Hepatocyte (in vitro differentiated cells): ENCODE measurements around the gene RCAN2. TPM values are rescaled to one million over a fixed set of nuclear protein-coding genes. Genes with fewer than 3 reads are reported as not detected.

Source experiments
- DNase-seq: peaks from one replicate; pipeline ENCODE4 v3.0.0-alpha.2; 2016; ENCODE audit warnings: low spot score
- H2AFZ ChIP-seq: fragments of 200-600 bp; sonication (generic); 2 replicates; pipeline ENCODE4 v1.6.0; 2016; ENCODE audit warnings: antibody characterized with exemption, mild to moderate bottlenecking
- H3K27ac ChIP-seq: fragments of 200-600 bp; sonication (generic); 2 replicates; pipeline ENCODE4 v1.5.1; 2016; ENCODE audit warnings: mild to moderate bottlenecking
- H3K27me3 ChIP-seq: fragments of 200-600 bp; sonication (generic); 2 replicates; pipeline ENCODE4 v1.6.1; 2016
- H3K36me3 ChIP-seq: fragments of 200-600 bp; sonication (generic); replicated peaks from 2 replicates; pipeline ENCODE4 v1.5.1; 2016; ENCODE audit warnings: low read depth; ENCODE audit not compliant: insufficient read depth
- H3K4me1 ChIP-seq: fragments of 200-600 bp; sonication (generic); 2 replicates; pipeline ENCODE4 v1.5.1; 2016; ENCODE audit warnings: mild to moderate bottlenecking, moderate library complexity; ENCODE audit not compliant: insufficient read depth
- H3K4me2 ChIP-seq: fragments of 200-600 bp; sonication (generic); 2 replicates; pipeline ENCODE4 v1.6.0; 2016
- H3K4me3 ChIP-seq: fragments of 200-600 bp; sonication (generic); 2 replicates; pipeline ENCODE4 v1.5.1; 2016; ENCODE audit warnings: mild to moderate bottlenecking
- H3K79me2 ChIP-seq: fragments of 200-600 bp; sonication (generic); 2 replicates; pipeline ENCODE4 v1.6.0; 2017; ENCODE audit warnings: mild to moderate bottlenecking
- H3K9me2 ChIP-seq: fragments of 200-600 bp; sonication (generic); replicated peaks from 2 replicates; pipeline ENCODE4 v1.6.0; 2017; ENCODE audit warnings: mild to moderate bottlenecking; ENCODE audit not compliant: insufficient read depth
- H3K9me3 ChIP-seq: fragments of 200-600 bp; sonication (generic); 2 replicates; pipeline ENCODE4 v1.5.1; 2016; ENCODE audit warnings: low read depth, mild to moderate bottlenecking
- H4K20me1 ChIP-seq: fragments of 200-600 bp; sonication (generic); 2 replicates; pipeline ENCODE4 v1.6.0; 2016; ENCODE audit warnings: mild to moderate bottlenecking; ENCODE audit not compliant: insufficient read depth, poor library complexity, severe bottlenecking
- CTCF ChIP-seq: fragments of 200-600 bp; sonication (generic); IDR thresholded peaks from 2 replicates; pipeline ENCODE4 v1.5.1; 2016; ENCODE audit warnings: antibody characterized with exemption, mild to moderate bottlenecking; ENCODE audit not compliant: poor library complexity
- EZH2 ChIP-seq: fragments of 200-600 bp; sonication (generic); IDR thresholded peaks from 2 replicates; pipeline ENCODE4 v1.6.1; 2016; ENCODE audit warnings: antibody characterized with exemption, mild to moderate bottlenecking, borderline replicate concordance
- EZH2phosphoT487 ChIP-seq: fragments of 200-600 bp; sonication (generic); IDR thresholded peaks from one replicate; pipeline ENCODE4 v1.6.1; 2018; ENCODE audit warnings: antibody characterized with exemption, mild to moderate bottlenecking, low read depth, moderate library complexity; ENCODE audit not compliant: unreplicated experiment, severe bottlenecking
- WGBS: methylation state at CpG from one replicate; pipeline ENCODE4 v1.1.6; 2016; ENCODE audit warnings: low lambda C conversion rate; ENCODE audit errors: missing lambda C conversion rate; 5-methylcytosine and 5-hydroxymethylcytosine counted together
- polyA plus RNA-seq: library from polyadenylated mRNA; unstranded; fragments of >200 nt; fragmentation: Nextera tagmentation; extraction: Ambion mirVana; gene quantifications from 2 replicates; pipeline ENCODE4 v1.2.1, GENCODE V29; 2016
- total RNA-seq: library from RNA; depleted of rRNA; stranded (reverse); fragments of >200 nt; gene quantifications from 2 replicates; pipeline ENCODE4 v1.2.3, GENCODE V29; 2014

The RCAN2 gene
- total and polyA plus RNA-seq, 2 experiments from 2014 or later: 5.0 to 6.6 TPM

GRCh38 chr6:46320505-46320904, 170.7 kb downstream of the RCAN2 start:
- H4K20me1 ChIP-seq: no peaks in the 10 kb centered on the region
- H3K4me3 ChIP-seq: no peak overlapping the region
- H3K4me2 ChIP-seq: no peak overlapping the region
- WGBS: 78% methylated on average over 2 of the region's 2 CpGs
- H3K9me2 ChIP-seq: no peaks in the 10 kb centered on the region
- H3K27ac ChIP-seq: no peak overlapping the region
- TF ChIP-seq EZH2: no peak
- no peak for TF ChIP-seq EZH2phosphoT487
- no peak for TF ChIP-seq CTCF
- no peaks in the 10 kb centered on the region for H3K79me2 ChIP-seq
- H3K9me3 ChIP-seq: no peaks in the 10 kb centered on the region
- no peak overlapping the region for H2AFZ ChIP-seq
- no peaks in the 10 kb centered on the region for H3K36me3 ChIP-seq
- H3K4me1 ChIP-seq: no peaks in the 10 kb centered on the region
- H3K27me3 ChIP-seq: no peaks in the 10 kb centered on the region
- no peak for DNase-seq

- H4K20me1 ChIP-seq: no peaks in the 10 kb centered on the region
- no peak overlapping the region for H2AFZ ChIP-seq
- H3K4me1 ChIP-seq: no peaks in the 10 kb centered on the region
- TF ChIP-seq CTCF (no peak), EZH2 (no peak), EZH2phosphoT487 (no peak)
- no peaks in the 10 kb centered on the region for H3K36me3 ChIP-seq
- H3K4me2 ChIP-seq: no peak overlapping the region
- H3K79me2 ChIP-seq: no peaks in the 10 kb centered on the region
- WGBS: 85% methylated on average over 1 of the region's 1 CpG
- no peaks in the 10 kb centered on the region for H3K27me3 ChIP-seq
- H3K4me3 ChIP-seq: no peak overlapping the region
- no peak for DNase-seq
- no peaks in the 10 kb centered on the region for H3K9me3 ChIP-seq
- H3K9me2 ChIP-seq: no peaks in the 10 kb centered on the region
- H3K27ac ChIP-seq: no peak overlapping the region
These were observed 175.7 kb downstream of the RCAN2 start for GRCh38 chr6:46315589-46315988.

GRCh38 chr6:46312654-46313053, 178.6 kb downstream of the RCAN2 start:
- no peak overlapping the region for H2AFZ ChIP-seq
- TF ChIP-seq CTCF (no peak), EZH2 (no peak), EZH2phosphoT487 (no peak)
- WGBS: 98% methylated on average over 3 of the region's 3 CpGs

GRCh38 chr6:46310196-46310595, 181.1 kb downstream of the RCAN2 start:
- H2AFZ ChIP-seq: no peak overlapping the region
- DNase-seq: no peak
- no peaks in the 10 kb centered on the region for H3K9me2 ChIP-seq
- H3K27ac ChIP-seq: no peak overlapping the region
- H3K4me3 ChIP-seq: no peak overlapping the region
- no peaks in the 10 kb centered on the region for H3K9me3 ChIP-seq
- TF ChIP-seq EZH2 (no peak), EZH2phosphoT487 (no peak), CTCF (no peak)
- no peaks in the 10 kb centered on the region for H3K36me3 ChIP-seq
- no peaks in the 10 kb centered on the region for H4K20me1 ChIP-seq
- H3K4me1 ChIP-seq: no peaks in the 10 kb centered on the region
- no peak overlapping the region for H3K4me2 ChIP-seq
- H3K27me3 ChIP-seq: no peaks in the 10 kb centered on the region
- no peaks in the 10 kb centered on the region for H3K79me2 ChIP-seq
- 86% methylated on average over 1 of the region's 1 CpG for WGBS

More at GRCh38 chr6:46312654-46313053, 178.6 kb downstream of the RCAN2 start:
- Histone ChIP-seq H3K4me2 (no peak overlapping the region), H3K9me2 (no peaks in the 10 kb centered on the region), H3K27ac (no peak overlapping the region), H3K9me3 (no peaks in the 10 kb centered on the region), H4K20me1 (no peaks in the 10 kb centered on the region), H3K4me3 (no peak overlapping the region), H3K79me2 (no peaks in the 10 kb centered on the region), H3K27me3 (no peaks in the 10 kb centered on the region), H3K36me3 (no peaks in the 10 kb centered on the region), H3K4me1 (no peaks in the 10 kb centered on the region)
- no peak for DNase-seq
